ENCODE measurements around the gene ATP2A1. TPM values are rescaled to one million over a fixed set of nuclear protein-coding genes. Genes with fewer than 3 reads are reported as not detected.
"Not testable (repeated sequence)": the region's sequence is repeated elsewhere in the genome, so short reads cannot be mapped to it uniquely, and the experiment has no call there.

ATP2A1 gene
- total RNA-seq, 1 donor from 2014 or later: 0.83 TPM

DNA sequence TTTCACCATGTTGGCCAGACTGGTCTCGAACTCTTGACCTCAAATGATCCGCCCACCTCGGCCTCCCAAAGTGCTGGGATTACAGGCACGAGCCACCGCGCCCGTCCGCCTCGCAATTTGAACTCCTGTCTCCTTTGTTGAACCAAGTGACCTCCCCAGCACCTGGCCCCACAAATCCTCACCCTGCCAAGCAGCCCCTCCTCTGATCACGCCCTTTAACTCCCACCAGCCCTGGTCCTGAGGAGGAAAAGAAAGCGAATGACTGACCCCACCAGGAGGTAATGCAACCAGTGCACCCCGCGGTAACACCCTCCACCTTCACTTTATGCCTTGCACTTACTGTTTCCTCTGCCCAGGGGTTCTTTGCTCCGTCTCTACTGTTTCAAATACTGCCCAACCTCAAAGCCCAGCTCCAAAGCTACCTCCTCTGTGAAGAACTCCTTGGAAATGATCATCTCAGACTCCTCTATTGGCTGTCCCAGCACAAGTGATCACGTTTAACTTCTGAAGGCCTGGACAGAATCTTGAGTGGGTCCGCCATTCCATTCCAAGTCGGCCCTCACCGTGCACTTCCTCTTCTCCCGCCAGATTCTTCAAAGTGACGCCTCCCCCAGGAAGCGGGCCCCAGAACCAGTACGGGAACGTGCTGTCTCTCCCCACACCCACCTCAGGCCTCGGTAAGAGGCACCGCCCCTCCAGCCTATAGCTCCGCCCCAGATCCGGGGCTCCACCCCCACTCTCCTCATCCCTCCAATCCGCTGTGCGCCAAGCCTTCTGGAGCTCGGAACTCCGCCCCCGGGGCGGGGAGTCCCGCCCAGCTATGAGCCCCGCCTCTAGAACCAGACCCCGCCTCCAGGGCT is 57.9 kb downstream of the ATP2A1 start:
- peak; percentile 88 for DNase-seq (ENCODE audit: low spot score)

DNA sequence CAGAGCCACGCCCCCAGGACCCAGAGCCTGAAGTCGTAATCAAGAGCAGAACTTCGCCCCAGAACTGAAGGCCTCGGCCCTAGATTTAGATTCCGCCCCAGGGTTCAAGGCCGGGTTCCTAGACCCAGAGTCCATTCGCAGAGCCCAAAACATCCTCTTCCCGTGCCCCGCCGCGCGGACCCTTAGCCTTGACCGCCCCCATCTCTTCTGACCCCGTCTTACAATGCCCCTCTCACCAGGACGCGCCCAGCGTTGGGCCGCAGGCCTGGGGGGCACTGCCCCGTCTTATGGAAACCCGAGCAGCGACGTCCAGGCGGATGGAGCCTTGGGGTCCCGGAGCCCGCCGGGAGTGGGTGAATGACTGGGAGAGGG is 58.5 kb downstream of the ATP2A1 start:
- DNase-seq (ENCODE audit: low spot score): no peak

DNA sequence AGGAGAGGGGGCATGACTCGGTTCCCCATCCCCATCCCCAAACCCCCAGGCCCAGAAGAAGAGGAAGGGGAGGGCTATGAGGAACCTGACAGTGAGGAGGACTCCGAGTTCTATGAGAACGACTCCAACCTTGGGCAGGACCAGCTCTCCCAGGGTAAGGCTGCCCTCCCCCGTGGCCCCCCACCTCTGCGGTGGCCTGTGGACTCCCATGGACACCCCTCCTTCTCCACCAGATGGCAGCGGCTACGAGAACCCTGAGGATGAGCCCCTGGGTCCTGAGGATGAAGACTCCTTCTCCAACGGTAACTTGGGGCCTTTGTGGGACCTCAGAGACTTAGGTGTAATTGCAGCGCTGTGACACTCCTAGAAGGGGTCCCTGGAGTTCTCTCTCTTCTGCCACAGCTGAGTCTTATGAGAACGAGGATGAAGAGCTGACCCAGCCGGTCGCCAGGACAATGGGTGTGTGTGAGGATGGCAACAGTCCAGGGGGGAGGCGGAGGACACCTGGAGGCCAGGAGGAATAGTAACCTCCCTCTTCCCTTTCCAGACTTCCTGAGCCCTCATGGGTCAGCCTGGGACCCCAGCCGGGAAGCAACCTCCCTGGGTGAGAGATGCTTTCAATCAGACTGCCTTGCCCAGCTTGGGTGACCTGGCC is 59.1 kb downstream of the ATP2A1 start:
- DNase-seq (ENCODE audit: low spot score): no peak

DNA sequence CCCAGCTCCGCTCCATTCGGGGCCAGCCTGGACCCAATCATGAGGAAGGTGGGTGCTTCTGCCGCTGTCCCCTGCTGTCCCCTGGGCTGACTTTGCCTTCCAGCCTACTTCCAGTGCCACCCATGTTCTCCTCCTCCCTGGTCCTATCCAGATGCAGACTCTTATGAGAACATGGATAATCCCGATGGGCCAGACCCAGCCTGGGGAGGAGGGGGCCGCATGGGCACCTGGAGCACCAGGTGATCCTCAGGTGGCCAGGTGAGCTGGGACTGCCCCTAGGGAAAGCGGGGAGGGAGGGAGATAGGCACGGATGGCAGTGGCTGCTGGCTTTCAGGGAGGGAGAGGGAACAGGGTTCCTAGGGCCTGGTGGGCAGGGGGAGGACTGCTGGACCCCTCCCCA is 60.4 kb downstream of the ATP2A1 start:
- DNase-seq (ENCODE audit: low spot score): no peak

DNA sequence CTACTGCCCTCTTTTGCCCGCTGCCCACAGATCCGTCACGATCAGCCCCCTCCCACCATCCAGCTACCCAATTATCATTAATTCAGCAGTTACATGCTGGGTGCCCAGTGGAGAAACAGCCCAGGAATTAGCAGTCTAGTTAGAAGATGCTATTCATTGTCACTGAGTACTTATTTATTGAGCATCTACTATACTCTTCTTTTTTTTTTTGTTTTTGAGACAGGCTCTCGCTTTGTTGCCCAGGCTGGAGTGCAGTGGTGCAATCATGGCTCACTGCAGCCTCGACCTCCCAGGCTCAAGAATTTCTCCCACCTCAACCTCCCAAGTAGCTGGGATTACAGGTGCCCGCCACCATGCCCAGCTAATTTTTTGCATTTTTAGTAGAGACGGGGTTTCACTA is 61.5 kb downstream of the ATP2A1 start:
- DNase-seq (ENCODE audit: low spot score): not testable (repeated sequence)

DNA sequence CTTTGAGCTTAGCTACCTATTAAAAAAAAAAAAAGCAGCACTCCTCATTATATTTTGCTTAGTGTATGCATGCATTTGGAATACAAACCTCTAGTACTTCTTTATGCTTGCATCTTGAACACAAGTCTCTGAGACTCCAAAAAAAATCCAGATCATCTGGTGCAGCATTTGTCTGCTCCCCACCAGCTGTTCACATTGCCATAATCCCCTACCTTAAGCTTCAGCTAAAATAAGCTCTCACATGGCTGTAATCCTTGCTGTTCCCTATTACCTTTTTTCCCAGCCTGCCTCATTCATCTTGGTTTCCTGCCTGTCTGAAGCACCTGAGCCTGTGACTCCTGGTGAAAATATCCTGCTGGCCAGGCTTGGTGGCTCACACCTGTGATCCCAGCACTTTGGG is 65.0 kb downstream of the ATP2A1 start:
- no peak for DNase-seq (ENCODE audit: low spot score)

DNA sequence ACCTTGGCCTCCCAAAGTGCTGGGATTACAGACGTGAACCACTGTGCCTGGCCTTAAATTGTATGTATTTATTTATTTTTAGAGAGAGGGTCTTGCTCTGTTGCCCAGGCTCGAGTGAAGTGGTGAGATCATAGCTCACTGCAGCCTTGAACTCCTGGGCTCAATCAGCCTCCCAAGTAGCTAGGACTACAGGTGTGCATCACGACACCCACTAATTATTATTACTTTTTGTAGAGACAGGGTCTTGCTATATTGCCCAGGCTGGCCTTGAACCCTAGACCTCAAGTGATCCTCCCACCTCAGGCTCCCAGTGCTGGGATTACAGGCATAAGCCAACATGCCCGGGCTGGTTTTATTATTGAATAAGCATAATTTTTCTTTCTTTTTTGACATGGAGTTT is 68.4 kb downstream of the ATP2A1 start:
- no peak for DNase-seq (ENCODE audit: low spot score)

DNA sequence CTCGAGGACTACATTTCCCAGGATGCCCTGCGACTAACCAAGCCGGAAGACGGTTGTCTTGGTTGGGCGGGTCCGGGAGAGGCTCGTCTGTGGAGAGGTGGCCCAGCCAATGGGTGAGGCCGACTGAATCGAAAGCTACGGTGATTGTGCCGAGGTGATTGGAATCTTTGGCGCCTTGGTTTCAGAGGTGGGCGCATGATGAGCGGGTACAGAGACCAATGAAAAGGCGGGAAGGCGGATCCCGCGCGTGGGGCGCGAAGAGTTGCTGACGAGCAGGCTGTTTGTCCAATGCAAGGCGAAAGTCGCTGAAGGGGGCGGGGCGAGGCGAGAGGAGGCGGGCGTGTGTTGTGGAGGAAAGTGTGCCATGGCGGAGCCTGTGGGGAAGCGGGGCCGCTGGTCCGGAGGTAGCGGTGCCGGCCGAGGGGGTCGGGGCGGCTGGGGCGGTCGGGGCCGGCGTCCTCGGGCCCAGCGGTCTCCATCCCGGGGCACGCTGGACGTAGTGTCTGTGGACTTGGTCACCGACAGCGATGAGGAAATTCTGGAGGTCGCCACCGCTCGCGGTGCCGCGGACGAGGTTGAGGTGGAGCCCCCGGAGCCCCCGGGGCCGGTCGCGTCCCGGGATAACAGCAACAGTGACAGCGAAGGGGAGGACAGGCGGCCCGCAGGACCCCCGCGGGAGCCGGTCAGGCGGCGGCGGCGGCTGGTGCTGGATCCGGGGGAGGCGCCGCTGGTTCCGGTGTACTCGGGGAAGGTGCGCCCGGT is 72.5 kb downstream of the ATP2A1 start, which contains the start of gene NFATC2IP:
Gene NFATC2IP (plus strand): TSS at position 290 of the 762 bp plus-strand sequence. CDS start 75 bp downstream, at position 365.
- peak; percentile 100 for DNase-seq (ENCODE audit: low spot score)

DNA sequence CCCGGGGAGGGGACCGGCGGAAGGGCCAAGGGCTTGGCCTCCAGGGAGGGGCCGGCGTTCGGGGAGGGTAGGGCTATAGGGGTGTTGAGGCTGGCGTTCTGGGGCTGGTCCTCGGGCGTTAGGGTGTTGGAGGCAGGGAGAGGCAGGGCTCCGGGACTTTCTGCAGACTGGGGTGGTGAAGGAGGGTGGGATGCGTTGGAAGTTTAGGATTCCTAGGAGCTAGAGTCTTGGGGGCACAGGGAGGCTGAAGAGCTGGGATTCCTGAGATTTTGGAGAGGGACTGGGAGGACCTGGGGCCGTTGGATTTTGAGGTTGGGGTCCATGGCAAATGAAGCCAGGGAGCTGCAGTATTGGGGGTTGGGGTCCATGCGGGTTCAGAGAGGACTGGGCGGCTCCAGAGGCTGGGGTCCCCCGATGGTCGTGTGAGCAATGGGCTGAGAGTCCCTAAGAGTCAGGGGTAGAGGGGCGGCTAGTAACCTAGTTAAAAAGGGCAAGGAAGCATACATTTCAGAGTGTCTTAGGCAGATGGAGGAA is 73.2 kb downstream of the ATP2A1 start:
- DNase-seq (ENCODE audit: low spot score): no peak

Other genes starting within 250 kb of the ATP2A1 start
- gene NPIPB8, start 240.4 kb upstream of the ATP2A1 start, total RNA-seq: not detected
- 381 TPM for gene EIF3C, start 167.0 kb upstream of the ATP2A1 start, total RNA-seq
- not detected for gene NPIPB9, start 126.7 kb upstream of the ATP2A1 start, total RNA-seq
- gene ATXN2L, start 55.5 kb upstream of the ATP2A1 start, total RNA-seq: 113 TPM
- gene TUFM, start 32.1 kb upstream of the ATP2A1 start, total RNA-seq: 163 TPM
- 88.1 TPM for gene SH2B1, start 14.6 kb upstream of the ATP2A1 start, total RNA-seq
- gene RABEP2, start 46.8 kb downstream of the ATP2A1 start, total RNA-seq: 35.1 TPM
- 1.4 TPM for gene CD19, start 53.5 kb downstream of the ATP2A1 start, total RNA-seq
- 39.2 TPM for gene NFATC2IP, start 72.4 kb downstream of the ATP2A1 start, total RNA-seq
- gene SPNS1, start 96.3 kb downstream of the ATP2A1 start, total RNA-seq: 39.8 TPM
- 14.3 TPM for gene LAT, start 106.6 kb downstream of the ATP2A1 start, total RNA-seq